Vagina (tissue), 2 donors: ENCODE data around the gene PPP2R5C.

Source experiments
- CTCF ChIP-seq, 3 experiments: fragments of 450-650 bp in 2 of 3; fragments of 200-600 bp in 1 of 3; sonication (generic) in 1 of 3; IDR thresholded peaks; one replicate each; pipeline ENCODE4 v1.5.1; 2017 to 2019; ENCODE audit warnings: antibody characterized with exemption in 3 of 3, mild to moderate bottlenecking in 2 of 3, moderate library complexity in 2 of 3
- POLR2A ChIP-seq, 2 donors: fragments of 450-650 bp; IDR thresholded peaks; one replicate each; pipeline ENCODE4 v1.6.1; 2017; ENCODE audit warnings: antibody characterized with exemption in 2 of 2, mild to moderate bottlenecking in 2 of 2, moderate library complexity in 2 of 2
- POLR2AphosphoS5 ChIP-seq, 2 donors: sonication (generic); formaldehyde crosslinking; IDR thresholded peaks; one replicate each; pipeline ENCODE4 v1.9.0; 2017; ENCODE audit warnings: antibody characterized with exemption in 2 of 2, mild to moderate bottlenecking in 2 of 2, low read depth in 1 of 2; ENCODE audit not compliant: insufficient read depth in 1 of 2

- TF ChIP-seq CTCF (IDR thresholded peaks at IDR 0.05) (no peak), POLR2A (IDR thresholded peaks at IDR 0.05) (peak in 1 of 2 donors; percentile 67), POLR2AphosphoS5 (IDR thresholded peaks at IDR 0.05; ENCODE audit: insufficient read depth in 1 of 2, low read depth in 1 of 2) (peak in 1 of 2 donors; percentile 93)
These were observed at the start of gene PPP2R5C for GRCh38 chr14:101761032-101761880.
